ENCODE results near the gene CADPS.

The CADPS gene

DNA sequence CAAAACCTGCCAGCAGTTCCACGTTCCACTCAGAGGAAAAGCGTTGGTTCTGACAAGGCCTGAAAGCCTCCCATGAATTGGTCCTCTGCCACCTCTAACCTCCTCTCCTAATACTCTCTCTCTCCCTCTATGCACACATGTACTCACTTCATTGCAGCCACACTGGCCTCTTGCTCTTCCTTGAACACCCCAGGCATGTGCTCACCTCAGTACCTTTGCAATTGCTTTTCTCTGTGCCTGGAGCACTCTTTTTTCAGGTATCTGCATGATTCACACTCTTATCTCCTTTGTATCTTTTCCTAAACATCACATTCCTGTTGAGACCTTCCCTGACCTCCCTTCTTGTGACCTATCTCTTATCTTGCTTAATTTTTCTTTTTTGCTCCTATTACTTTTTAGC lies 323.7 kb downstream of the CADPS start:
- no peak overlapping the region for H3K27ac ChIP-seq
- TF ChIP-seq, protein P1, sequence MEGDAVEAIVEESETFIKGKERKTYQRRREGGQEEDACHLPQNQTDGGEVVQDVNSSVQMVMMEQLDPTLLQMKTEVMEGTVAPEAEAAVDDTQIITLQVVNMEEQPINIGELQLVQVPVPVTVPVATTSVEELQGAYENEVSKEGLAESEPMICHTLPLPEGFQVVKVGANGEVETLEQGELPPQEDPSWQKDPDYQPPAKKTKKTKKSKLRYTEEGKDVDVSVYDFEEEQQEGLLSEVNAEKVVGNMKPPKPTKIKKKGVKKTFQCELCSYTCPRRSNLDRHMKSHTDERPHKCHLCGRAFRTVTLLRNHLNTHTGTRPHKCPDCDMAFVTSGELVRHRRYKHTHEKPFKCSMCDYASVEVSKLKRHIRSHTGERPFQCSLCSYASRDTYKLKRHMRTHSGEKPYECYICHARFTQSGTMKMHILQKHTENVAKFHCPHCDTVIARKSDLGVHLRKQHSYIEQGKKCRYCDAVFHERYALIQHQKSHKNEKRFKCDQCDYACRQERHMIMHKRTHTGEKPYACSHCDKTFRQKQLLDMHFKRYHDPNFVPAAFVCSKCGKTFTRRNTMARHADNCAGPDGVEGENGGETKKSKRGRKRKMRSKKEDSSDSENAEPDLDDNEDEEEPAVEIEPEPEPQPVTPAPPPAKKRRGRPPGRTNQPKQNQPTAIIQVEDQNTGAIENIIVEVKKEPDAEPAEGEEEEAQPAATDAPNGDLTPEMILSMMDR (conservative IDR thresholded peaks at IDR 0.05) = no peak
- no peak for TF ChIP-seq ZFX (IDR thresholded peaks at IDR 0.05)

GRCh38 chr3:62550439-62550838 lies 324.8 kb downstream of the CADPS start:
- H3K27ac ChIP-seq = no peak overlapping the region
- TF ChIP-seq, protein P1 (conservative IDR thresholded peaks at IDR 0.05) = no peak
- TF ChIP-seq ZFX (IDR thresholded peaks at IDR 0.05) = no peak

DNA sequence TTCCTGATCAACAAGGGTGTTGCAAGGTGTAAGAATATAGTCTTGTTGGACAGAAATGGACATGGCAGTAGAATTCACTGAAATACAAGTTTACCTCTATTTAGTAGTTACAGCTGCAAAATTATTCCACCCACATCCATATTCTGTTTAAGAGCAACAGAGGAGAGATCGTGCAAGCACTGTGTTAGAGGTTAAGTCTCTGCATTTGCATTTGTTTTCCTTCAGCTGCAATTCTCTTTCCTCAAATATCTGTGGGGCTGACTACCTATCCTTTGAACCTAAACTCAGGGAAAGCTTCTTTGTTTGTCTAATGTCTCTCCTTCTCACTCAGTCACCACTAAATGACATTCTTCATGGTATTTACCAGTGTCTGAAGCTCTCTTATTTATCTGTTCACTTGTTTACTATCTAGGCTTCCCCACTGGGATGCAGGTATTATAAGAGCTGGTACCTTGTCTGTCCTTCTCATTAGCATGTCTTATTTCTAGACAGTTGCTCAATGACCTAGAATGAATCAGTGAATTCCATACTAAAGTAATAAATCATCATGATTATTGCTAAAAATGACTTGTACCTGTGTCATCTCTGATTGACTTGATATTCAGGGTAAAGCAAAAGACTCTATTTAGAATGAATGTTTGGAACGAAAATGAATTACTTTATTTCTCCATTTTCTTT lies 326.5 kb downstream of the CADPS start:
- H3K27ac ChIP-seq = no peak overlapping the region
- TF ChIP-seq, protein P1 (conservative IDR thresholded peaks at IDR 0.05) = no peak
- no peak for TF ChIP-seq ZFX (IDR thresholded peaks at IDR 0.05)

GRCh38 chr3:62546266-62546665 lies 328.9 kb downstream of the CADPS start:
- H3K27ac ChIP-seq = no peak overlapping the region
- TF ChIP-seq, protein P1 (conservative IDR thresholded peaks at IDR 0.05) = no peak

DNA sequence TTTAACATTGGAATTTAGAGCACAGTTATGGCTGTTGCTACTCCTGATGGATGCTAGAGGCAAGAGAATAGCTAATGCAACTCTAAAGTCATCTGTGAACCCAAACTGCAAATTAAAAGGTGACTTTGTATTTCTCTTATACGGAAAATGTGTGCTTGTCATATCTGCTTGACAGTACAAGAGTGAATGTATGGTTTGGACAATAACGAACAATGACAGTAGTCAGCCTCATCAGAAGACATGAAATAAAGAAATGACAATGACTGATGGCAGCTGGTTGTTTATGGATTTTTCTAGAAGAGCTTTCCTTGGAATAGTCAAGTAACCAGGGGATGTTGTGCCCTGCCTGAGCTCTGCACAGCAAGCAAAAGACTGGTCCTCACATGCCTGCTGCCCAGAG lies 333.0 kb downstream of the CADPS start:
- TF ChIP-seq, protein P1 (conservative IDR thresholded peaks at IDR 0.05) = no peak
- TF ChIP-seq ZFX (IDR thresholded peaks at IDR 0.05) = no peak
- no peak overlapping the region for H3K27ac ChIP-seq

GRCh38 chr3:62539762-62540161 lies 335.5 kb downstream of the CADPS start:
- TF ChIP-seq, protein P1 (conservative IDR thresholded peaks at IDR 0.05) = no peak
- no peak for TF ChIP-seq ZFX (IDR thresholded peaks at IDR 0.05)
- no peak overlapping the region for H3K27ac ChIP-seq

GRCh38 chr3:62538691-62539356 lies 336.4 kb downstream of the CADPS start:
- H3K27ac ChIP-seq = no peak overlapping the region

More at GRCh38 chr3:62538691-62539356, 336.4 kb downstream of the CADPS start:
- TF ChIP-seq ZFX (IDR thresholded peaks at IDR 0.05) = no peak
- TF ChIP-seq, protein P1 (conservative IDR thresholded peaks at IDR 0.05) = no peak
